ENCODE results near the gene XXYLT1. TPM values are rescaled to one million over a fixed set of nuclear protein-coding genes. Genes with fewer than 3 reads are reported as not detected.

The XXYLT1 gene
- polyA plus RNA-seq, 2 of the 4 experiments (the other 2 are of a cell fraction): 11.9 to 12.0 TPM

DNA sequence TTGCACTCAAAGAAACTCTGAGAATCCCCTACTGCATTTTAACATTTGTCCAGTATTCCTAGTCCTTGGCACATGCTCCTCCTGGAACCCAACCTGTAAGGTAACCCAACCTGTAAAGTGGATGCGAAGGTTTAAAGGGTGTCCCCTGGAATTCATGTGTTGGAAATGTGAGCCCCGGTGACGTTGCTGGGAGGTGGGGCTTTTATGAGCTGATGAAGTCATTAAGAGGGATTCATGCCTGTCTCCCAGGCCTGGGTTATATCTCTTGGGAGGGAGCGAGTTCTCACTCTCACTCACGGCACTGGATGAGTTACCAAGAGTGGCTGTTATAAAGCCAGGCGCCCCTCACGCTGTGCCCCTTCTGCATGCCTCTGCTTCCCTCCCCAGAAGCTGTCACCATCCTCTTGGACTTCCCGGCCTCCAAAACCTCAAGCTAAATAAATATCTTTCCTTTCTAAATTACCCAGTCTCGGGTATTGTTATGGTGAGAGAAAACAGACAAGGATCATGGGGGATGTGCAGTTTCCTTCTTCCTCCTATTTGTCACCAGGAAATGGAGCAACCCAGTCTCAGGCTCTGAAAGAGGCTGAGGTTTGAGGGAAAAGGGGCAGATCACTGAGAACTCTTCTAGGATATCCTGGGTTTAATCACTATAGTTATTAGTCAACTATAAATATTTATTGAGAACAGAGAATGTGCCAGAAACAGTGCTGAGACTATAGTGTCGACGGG lies 7.6 kb downstream of the XXYLT1 start (continued):
- TF ChIP-seq FOSL2 (IDR thresholded peaks at IDR 0.05): no peak
- TF ChIP-seq FOSL2 (CRISPR knock-in tag; IDR thresholded peaks at IDR 0.05): no peak
- TF ChIP-seq, protein P1, sequence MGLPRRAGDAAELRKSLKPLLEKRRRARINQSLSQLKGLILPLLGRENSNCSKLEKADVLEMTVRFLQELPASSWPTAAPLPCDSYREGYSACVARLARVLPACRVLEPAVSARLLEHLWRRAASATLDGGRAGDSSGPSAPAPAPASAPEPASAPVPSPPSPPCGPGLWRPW (IDR thresholded peaks at IDR 0.05): no peak
- no peak for TF ChIP-seq POLR2A (IDR thresholded peaks at IDR 0.05; ENCODE audit: low read length)

DNA sequence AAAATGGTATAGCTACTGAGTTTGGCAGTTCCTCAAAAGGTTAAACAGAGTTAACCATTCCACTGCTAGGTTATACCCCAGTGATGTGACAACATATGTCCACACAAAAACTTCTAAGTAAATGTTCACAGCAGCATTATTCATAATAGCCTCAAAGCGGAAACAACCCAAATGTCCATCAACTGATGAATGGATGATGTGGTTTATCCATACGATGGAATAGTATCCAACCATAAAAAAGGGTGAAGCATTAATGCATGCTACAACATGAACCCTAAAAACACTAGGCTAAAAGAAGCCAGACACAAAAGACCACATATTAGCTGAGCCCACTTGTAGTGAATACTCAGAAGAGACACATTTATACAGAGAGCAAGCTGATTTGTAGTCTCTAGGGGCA lies 9.0 kb downstream of the XXYLT1 start:
- Histone ChIP-seq H3K9me3 (no peaks in the 10 kb centered on the region), H3K4me2 (no peak overlapping the region), H3K4me1 (peaks cover 7% of the 10 kb centered on the region; the same call in 1 of the 3 replicates), H3K4me3 (no peak overlapping the region), H3K27ac (no peak overlapping the region)
- ATAC-seq: no peak
- WGBS (ENCODE audit: missing lambda C conversion rate): 91% methylated on average over 2 of the region's 2 CpGs
- TF ChIP-seq KDM5A (IDR thresholded peaks at IDR 0.05): no peak
- no peak for TF ChIP-seq HOXA7 (CRISPR knock-in tag; IDR thresholded peaks at IDR 0.05)
- TF ChIP-seq JUNB (IDR thresholded peaks at IDR 0.05): no peak
- TF ChIP-seq POLR2AphosphoS2 (conservative IDR thresholded peaks at IDR 0.05; ENCODE audit: low read length): no peak
- no peak for TF ChIP-seq SREBF2 (IDR thresholded peaks at IDR 0.05)
- TF ChIP-seq, protein P2, sequence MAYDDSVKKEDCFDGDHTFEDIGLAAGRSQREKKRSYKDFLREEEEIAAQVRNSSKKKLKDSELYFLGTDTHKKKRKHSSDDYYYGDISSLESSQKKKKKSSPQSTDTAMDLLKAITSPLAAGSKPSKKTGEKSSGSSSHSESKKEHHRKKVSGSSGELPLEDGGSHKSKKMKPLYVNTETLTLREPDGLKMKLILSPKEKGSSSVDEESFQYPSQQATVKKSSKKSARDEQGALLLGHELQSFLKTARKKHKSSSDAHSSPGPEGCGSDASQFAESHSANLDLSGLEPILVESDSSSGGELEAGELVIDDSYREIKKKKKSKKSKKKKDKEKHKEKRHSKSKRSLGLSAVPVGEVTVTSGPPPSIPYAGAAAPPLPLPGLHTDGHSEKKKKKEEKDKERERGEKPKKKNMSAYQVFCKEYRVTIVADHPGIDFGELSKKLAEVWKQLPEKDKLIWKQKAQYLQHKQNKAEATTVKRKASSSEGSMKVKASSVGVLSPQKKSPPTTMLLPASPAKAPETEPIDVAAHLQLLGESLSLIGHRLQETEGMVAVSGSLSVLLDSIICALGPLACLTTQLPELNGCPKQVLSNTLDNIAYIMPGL (CRISPR knock-in tag; IDR thresholded peaks at IDR 0.05; ENCODE audit: borderline replicate concordance): no peak
- no peak for TF ChIP-seq CBX8 (IDR thresholded peaks at IDR 0.05)
- no peak for TF ChIP-seq ZSCAN20 (CRISPR knock-in tag; IDR thresholded peaks at IDR 0.05)
- no peak for TF ChIP-seq NFE2L2 (conservative IDR thresholded peaks at IDR 0.05; ENCODE audit: low read length)
- TF ChIP-seq, protein P3, sequence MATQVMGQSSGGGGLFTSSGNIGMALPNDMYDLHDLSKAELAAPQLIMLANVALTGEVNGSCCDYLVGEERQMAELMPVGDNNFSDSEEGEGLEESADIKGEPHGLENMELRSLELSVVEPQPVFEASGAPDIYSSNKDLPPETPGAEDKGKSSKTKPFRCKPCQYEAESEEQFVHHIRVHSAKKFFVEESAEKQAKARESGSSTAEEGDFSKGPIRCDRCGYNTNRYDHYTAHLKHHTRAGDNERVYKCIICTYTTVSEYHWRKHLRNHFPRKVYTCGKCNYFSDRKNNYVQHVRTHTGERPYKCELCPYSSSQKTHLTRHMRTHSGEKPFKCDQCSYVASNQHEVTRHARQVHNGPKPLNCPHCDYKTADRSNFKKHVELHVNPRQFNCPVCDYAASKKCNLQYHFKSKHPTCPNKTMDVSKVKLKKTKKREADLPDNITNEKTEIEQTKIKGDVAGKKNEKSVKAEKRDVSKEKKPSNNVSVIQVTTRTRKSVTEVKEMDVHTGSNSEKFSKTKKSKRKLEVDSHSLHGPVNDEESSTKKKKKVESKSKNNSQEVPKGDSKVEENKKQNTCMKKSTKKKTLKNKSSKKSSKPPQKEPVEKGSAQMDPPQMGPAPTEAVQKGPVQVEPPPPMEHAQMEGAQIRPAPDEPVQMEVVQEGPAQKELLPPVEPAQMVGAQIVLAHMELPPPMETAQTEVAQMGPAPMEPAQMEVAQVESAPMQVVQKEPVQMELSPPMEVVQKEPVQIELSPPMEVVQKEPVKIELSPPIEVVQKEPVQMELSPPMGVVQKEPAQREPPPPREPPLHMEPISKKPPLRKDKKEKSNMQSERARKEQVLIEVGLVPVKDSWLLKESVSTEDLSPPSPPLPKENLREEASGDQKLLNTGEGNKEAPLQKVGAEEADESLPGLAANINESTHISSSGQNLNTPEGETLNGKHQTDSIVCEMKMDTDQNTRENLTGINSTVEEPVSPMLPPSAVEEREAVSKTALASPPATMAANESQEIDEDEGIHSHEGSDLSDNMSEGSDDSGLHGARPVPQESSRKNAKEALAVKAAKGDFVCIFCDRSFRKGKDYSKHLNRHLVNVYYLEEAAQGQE (IDR thresholded peaks at IDR 0.05): no peak
- ChIA-PET CTCF (interaction anchor here (3.6 to 7.1 kb wide), 3 partner anchors 8 to 590 kb away, joined by 23 to 59 read pairs (median 41); partner anchors contain the start of genes LSG1 and XXYLT1), POLR2A (no interaction called here)
- DNase-seq (ENCODE audit: low read depth in 1 of 2, low spot score in 1 of 2): no peak
- no peak for FAIRE-seq

DNA sequence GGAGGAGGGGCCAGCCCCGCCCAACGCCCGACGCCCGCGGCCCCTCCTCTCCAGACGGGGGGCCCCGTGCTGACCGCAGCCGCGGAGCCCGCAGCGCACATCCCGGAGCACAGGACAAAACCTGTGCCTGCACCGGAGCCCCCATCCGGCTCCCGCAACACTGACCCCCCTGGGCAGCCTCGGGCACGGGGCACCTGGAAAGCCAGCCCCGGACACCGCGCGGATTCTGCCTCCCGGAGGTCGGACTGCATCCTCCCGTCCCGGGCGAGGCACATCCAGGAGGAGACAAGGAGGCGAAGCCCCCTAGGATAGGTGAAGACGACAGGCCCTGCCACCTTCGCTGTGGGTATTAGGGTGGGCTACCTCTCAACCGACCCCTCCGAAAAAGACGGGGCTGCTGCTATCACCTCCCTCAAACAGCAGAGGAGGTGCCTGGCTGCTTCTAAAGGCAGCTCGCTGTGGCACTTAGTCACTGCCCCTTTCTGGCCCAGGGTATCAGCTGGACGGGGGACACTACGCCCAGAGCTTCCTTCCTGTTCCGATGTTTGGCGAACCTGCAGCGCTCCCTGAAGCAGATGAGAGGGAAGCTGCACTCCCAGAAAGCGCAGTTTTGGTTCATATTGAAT lies 10.6 kb downstream of the XXYLT1 start:
- no peak for DNase-seq (ENCODE audit: low read depth in 1 of 2, low spot score in 1 of 2)
- CTCF ChIA-PET: interaction anchor here (0.6 to 7.1 kb wide), 15 partner anchors 10 to 589 kb away, joined by 3 to 59 read pairs (median 3); partner anchors contain the start of genes LSG1 and XXYLT1

More for the DNA sequence above, 10.6 kb downstream of the XXYLT1 start:
- WGBS (ENCODE audit: missing lambda C conversion rate): 31% methylated on average over 17 of the region's 41 CpGs
- peaks cover 7% of the 10 kb centered on the region; the same call in 1 of the 3 replicates for H3K4me1 ChIP-seq
- POLR2A ChIA-PET: interaction anchor here (1.2 kb wide), 2 partner anchors 10 to 589 kb away, joined by 5 to 8 read pairs; partner anchors contain the start of genes LSG1 and XXYLT1
- ATAC-seq (peak; percentile 68 to 69), FAIRE-seq (no peak)
- peak overlapping the region; percentile 96 for H3K4me2 ChIP-seq
- no peaks in the 10 kb centered on the region for H3K9me3 ChIP-seq
- peak overlapping the region; percentile 65 for H3K4me3 ChIP-seq
- TF ChIP-seq, protein P4, sequence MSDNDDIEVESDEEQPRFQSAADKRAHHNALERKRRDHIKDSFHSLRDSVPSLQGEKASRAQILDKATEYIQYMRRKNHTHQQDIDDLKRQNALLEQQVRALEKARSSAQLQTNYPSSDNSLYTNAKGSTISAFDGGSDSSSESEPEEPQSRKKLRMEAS (IDR thresholded peaks at IDR 0.05): 0 out of 2 replicates have a peak, but pooled peaks have one; percentile 0
- TF ChIP-seq, protein P2 (CRISPR knock-in tag; IDR thresholded peaks at IDR 0.05; ENCODE audit: borderline replicate concordance): no peak
- no peak for TF ChIP-seq KDM5A (IDR thresholded peaks at IDR 0.05)
- TF ChIP-seq, protein P5, sequence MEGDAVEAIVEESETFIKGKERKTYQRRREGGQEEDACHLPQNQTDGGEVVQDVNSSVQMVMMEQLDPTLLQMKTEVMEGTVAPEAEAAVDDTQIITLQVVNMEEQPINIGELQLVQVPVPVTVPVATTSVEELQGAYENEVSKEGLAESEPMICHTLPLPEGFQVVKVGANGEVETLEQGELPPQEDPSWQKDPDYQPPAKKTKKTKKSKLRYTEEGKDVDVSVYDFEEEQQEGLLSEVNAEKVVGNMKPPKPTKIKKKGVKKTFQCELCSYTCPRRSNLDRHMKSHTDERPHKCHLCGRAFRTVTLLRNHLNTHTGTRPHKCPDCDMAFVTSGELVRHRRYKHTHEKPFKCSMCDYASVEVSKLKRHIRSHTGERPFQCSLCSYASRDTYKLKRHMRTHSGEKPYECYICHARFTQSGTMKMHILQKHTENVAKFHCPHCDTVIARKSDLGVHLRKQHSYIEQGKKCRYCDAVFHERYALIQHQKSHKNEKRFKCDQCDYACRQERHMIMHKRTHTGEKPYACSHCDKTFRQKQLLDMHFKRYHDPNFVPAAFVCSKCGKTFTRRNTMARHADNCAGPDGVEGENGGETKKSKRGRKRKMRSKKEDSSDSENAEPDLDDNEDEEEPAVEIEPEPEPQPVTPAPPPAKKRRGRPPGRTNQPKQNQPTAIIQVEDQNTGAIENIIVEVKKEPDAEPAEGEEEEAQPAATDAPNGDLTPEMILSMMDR (IDR thresholded peaks at IDR 0.05): no peak; the same call in 2 of the 3 replicates
- no peak for TF ChIP-seq RARB (CRISPR knock-in tag; IDR thresholded peaks at IDR 0.05)
- TF ChIP-seq SREBF2 (IDR thresholded peaks at IDR 0.05): no peak
- no peak for TF ChIP-seq EHF (CRISPR knock-in tag; IDR thresholded peaks at IDR 0.05)
- H3K27ac ChIP-seq: peak overlapping the region; percentile 89 to 94

Measured in A549 (cell line).